Kidney capillary endothelial cell (primary cell): ENCODE results near the gene HYAL1.
"Not testable (repeated sequence)": the region's sequence is repeated elsewhere in the genome, so short reads cannot be mapped to it uniquely, and the experiment has no call there.

Source experiments
- DNase-seq: peaks from one replicate; pipeline ENCODE4 v3.0.0-alpha.2; 2018; ENCODE audit warnings: low spot score

HYAL1 gene

GRCh38 chr3:50318615-50319014, 15.2 kb upstream of the HYAL1 start:
- no peak for DNase-seq

GRCh38 chr3:50318163-50318562, 14.8 kb upstream of the HYAL1 start:
- no peak for DNase-seq

GRCh38 chr3:50317300-50317699, 13.9 kb upstream of the HYAL1 start:
- DNase-seq = no peak

- no peak for DNase-seq
These were observed 13.4 kb upstream of the HYAL1 start for GRCh38 chr3:50316657-50317242.

GRCh38 chr3:50314816-50315215, 11.4 kb upstream of the HYAL1 start:
- no peak for DNase-seq

GRCh38 chr3:50314342-50314741, 11.0 kb upstream of the HYAL1 start:
- DNase-seq = no peak

- not testable (repeated sequence) for DNase-seq
These were observed 8.7 kb upstream of the HYAL1 start for GRCh38 chr3:50312041-50312440.

- DNase-seq = no peak
These were observed 1.2 kb upstream of the HYAL1 start for GRCh38 chr3:50304601-50305000.

GRCh38 chr3:50302095-50303012, 1.0 kb downstream of the HYAL1 start:
- DNase-seq = no peak

- DNase-seq = no peak
These were observed 2.6 kb downstream of the HYAL1 start for GRCh38 chr3:50300681-50301254.

- DNase-seq = peak; percentile 67
These were observed 3.3 kb downstream of the HYAL1 start for GRCh38 chr3:50299929-50300680.

- no peak for DNase-seq
These were observed 3.8 kb downstream of the HYAL1 start for GRCh38 chr3:50299638-50299928.

GRCh38 chr3:50298836-50299637, 4.3 kb downstream of the HYAL1 start, which contains the start of the genes HYAL3 and NAA80:
HYAL3 (minus strand) TSS chr3:50299405; CDS start chr3:50295602, 3,803 bp downstream.
NAA80 (minus strand) TSS chr3:50299405; CDS start chr3:50297463, 1,942 bp downstream.
- peak; percentile 100 for DNase-seq

GRCh38 chr3:50297896-50298725, 5.3 kb downstream of the HYAL1 start:
- DNase-seq = no peak

- DNase-seq = no peak
These were observed 6.0 kb downstream of the HYAL1 start for GRCh38 chr3:50297384-50297775.

- no peak for DNase-seq
These were observed 6.5 kb downstream of the HYAL1 start for GRCh38 chr3:50296721-50297383.

- DNase-seq = no peak
These were observed 7.6 kb downstream of the HYAL1 start for GRCh38 chr3:50295553-50296431.

- no peak for DNase-seq
These were observed 8.6 kb downstream of the HYAL1 start for GRCh38 chr3:50294492-50295403.
